Activated CD4-positive, alpha-beta T cell treated with anti-CD3 and anti-CD28 coated beads for 48 hours (primary cell): Measurements from ENCODE around the gene ITIH4.

Experiments
- DNase-seq: peaks from one replicate; pipeline ENCODE4 v3.0.0-alpha.2; 2020

Gene ITIH4

DNA sequence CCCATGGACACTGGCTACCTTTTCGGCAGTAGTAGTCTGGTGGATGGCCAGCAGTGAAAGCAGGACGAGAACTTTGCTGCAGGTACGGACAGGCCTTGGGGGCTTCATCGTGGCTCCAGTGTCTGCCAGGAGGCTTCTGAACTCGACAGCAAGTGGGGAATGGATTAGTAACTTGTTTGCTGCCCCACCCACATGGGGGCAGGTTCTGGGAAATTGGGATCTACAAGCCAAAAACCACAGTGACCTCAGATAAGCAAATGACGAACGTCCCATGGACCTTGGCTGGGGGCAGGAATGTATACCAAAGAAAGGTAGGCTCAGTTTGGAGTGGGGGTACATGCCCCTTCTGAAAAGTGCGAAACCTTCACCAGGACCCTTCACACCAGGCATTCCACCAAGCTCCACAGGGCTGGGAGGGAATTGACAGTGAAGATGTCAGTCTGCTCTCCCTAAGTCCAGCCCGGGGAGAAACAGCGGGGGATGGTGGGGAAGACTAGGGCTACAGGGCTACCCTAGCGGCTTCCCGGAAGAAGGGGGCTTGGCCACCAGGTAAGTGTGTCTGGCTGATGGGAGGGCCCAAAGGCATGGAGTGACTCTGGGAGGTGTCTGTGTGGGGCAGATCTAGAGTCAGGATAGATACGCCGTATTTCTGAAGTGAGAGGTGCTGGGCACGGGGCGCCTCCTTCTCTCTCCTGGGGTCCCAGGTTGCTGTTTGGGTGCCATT lies at the start of gene ITIH4:
TSS of gene ITIH4 (minus strand) at position 138 of the 724 bp plus-strand sequence. CDS start at position 108, 30 bp downstream.
- no peak for DNase-seq

DNA sequence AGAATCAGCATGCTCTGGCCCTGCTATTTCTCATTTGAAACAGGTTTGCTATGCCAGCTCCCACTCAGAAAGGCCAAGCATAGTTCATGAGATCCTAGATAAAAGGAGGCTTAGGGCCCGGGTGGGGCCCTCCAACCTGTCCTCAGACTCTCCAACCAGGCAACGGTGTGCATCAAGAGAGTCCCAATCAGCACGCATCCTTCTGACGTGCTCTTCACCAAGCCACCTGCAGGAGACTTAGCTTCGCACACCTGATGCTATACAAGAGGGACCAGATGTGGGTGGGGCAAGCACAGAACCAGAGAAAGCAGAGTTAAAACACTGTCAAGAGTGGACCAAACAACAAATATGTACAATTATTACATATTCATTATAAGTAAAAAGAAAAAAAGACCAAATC lies 49.6 kb upstream of the ITIH4 start:
- DNase-seq, result no peak

DNA sequence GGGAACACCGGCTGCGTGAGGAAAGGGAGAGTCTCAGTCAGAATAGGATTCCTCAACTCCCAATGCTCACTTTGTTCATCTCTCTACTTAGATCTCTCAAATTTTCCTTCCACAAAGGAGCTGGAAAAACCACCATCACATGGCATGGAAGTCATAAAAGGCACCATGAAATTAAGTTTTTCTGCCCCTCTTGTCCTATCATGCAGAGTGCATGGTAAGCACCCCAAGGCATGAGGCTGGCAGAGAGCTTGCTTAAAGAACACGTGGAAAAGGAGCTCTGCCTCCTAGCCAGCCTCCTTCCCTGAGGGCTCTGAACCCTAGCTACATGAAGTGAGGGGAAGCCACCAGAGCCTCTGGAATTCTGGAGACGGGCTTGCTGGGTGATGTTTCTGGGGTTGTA lies 49.1 kb upstream of the ITIH4 start:
- DNase-seq, result no peak

DNA sequence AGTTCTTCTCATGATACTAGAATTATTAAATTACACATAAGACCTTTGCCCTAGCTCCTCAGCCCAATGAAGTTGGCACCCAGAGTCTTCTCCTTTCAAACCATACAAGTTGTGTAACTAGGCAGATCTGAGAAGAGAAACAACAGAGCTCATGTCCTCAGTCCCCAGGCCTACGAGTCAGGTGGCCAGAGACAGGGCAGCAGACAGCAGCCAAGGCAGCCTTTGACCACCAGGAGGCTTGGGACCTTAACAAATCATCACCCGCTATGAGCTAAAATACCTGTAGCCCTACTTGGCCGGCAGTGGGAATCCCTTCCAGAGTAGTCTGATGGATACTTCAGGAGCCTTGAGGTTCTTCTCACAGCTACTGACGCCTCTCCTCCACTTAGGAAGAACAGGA lies 48.6 kb upstream of the ITIH4 start:
- no peak for DNase-seq

DNA sequence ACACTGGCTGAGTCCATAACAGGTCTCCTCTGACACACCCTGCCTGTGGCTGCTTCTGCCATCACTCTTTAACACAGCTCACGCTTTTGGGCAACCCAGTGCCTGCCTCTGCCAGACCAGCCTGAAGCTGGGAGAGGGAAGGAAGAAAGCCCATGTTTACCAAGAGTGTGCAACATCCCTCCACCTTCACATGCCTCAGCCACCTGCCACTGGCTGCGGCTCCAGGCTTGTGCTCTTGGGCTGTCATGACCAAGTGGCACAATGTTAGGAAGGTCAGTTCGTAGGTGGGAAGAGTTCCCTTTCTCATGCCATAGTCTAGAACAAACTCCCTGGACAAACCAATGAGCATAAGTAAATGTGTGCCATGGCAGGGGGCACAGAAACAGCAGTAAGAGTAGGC lies 46.6 kb upstream of the ITIH4 start:
- no peak for DNase-seq

DNA sequence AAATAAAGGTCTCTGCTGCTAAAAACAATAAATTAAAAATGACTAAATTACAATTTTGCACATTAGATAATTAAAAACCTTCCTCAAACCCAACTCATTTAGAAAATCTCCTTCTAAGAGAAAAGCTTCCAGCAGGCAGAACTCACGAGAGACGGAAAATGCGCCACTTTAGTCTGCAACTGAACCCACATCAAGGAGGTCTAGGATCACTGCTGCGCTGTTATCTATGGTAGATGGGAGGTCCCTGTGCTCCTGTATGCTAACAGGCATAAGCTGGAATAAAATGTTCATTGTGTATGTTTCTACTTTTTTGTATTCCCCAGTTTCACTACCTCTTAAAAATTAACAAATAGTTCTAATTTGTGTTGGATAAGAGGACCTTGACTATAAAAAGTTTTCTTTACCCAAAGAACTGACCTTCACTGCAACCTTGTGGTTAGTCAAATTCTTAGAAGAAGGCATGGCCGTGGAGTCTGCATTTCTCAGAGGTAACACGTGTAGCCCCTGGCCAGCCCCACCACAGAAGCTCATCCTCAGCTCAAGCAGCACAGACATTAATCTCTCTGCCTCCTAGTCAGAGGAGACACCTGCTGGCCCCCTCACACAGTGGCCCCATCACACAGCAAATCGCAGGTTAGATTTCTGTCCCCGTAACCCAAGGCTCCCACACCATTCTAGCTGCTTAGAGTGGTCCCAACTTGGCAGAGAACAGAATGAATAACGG lies 44.6 kb upstream of the ITIH4 start:
- DNase-seq, result no peak

DNA sequence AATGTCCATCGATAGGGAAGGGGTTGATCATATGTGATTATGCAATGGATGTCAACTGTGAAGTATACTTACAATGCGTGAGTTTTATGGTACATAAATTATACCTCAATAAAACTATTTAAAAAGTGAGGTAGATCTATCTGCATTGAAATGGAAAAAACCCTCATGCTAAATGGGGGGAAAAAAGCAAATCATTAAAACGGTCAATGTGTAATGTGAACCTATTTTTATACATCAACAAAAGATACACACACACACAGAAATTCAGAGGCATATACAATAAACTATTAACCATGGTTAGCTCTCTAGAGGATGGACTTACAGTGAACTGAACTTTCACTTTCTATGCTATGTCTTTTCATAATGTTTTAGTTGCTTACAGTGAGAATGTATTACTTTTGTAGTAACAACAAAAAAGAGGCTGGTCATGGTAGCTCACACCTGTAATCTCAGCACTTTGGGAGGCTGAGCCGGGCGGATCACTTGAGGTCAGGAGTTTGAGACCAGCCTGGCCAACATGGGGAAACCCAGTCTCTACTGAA lies 43.8 kb upstream of the ITIH4 start:
- no peak for DNase-seq

DNA sequence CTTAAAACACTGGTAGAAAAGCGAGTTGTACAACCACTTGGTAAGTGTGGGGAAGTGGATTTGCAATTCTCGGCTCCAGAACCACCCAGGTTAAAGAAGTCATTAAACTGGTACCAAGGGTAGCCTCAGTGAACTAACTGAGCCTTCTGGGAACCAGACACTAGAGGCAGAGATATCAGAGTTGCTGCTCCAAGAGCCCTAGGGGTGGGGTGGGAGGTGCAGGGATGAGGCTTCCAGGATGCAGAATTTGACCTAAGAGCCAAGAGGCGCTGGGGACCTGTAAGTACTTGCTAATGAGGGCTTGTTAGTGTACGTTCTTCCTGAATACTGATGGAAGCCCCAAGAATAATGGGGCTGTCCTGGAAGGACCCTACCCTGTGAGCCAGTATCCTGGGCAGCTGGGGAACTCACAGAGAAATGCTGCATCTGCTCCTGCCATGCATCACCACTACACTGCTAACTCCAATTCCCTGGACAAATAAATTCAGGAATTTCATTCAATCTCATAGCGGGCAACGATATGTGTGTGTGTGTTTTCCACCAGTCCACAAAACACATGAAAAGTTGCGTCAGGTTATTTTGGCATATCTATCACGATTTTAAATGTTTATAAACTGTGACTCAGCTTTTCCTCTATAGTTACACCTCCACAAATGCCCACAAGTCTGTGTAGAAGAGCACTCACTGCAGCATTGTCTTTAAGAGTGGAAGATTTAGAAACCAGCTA lies 43.1 kb upstream of the ITIH4 start:
- no peak for DNase-seq

DNA sequence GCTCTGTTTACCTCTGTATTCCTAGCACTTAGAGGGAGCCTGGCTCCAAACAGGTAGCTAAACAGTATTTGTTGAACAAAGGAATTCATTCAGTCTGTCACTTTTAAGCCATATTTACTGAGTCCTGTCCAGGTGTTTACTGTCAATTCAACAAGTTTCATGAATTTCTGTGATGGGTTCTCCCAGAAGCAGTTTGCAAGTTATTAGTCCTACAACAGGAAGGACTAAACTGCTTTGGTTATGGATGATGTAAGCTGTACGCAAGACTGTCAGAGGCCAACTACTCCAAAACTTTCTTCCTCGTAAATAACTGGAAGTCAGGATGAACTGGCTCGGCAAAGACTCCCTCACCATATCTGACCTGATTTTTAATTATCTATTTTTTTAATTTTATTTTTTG lies 41.8 kb upstream of the ITIH4 start:
- DNase-seq, result no peak

DNA sequence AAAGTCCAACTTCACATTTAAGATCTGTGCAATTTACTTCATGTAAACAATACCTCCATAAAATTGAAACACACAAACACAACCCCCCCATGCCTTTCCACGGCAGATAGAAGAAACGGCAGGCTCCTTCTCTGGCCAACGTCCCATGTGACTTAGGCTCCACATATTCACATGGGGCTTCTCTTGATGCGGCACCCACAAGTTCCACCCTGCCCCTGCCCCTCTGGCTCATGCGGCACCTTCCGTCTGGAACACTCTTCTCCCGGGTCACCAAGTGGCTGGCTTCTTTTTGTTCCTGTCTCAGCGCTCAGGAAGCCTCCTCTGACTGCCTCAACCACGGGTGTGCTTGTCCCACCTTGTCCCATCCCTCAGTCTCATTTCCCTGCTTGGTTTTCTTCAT lies 41.3 kb upstream of the ITIH4 start:
- DNase-seq, result no peak

DNA sequence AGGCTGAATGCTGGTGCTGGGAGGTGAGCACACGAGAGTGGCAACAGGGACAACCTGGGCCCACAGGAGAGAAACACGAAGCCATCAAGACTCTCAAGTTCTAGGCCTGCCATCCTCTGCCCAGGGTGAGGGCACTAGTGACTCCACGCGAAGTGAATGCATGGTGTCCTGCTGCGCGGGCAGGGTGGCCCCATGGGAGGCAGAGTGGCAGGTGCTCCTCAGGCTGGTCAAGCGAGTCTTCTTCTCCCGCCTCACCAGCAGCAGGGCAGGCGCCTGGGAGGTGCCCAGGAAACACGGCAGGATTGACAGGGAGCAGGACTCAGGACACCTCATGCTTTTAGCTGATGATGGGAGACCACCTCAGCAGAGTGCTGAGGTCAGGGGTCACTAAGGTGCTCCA lies 40.0 kb upstream of the ITIH4 start:
- DNase-seq, result no peak

DNA sequence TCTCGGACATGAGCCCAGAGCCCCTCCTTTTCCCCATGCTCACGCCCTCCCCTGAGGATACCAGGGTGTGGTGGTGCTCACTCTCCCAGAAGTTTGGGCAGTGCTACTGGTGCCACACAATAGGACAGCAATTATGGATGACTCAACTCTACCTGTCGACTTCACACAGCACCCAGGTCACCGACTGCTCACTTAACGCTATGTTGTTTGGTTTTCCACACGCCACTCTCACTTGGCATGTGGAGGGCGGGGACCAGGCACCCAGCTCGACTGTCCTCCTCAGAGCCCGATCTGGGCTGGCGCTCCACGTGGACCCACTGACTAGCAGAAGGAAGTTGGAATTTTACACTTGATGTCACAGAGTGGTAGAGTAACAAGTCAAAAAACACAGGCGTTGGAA lies 36.0 kb upstream of the ITIH4 start:
- no peak for DNase-seq

DNA sequence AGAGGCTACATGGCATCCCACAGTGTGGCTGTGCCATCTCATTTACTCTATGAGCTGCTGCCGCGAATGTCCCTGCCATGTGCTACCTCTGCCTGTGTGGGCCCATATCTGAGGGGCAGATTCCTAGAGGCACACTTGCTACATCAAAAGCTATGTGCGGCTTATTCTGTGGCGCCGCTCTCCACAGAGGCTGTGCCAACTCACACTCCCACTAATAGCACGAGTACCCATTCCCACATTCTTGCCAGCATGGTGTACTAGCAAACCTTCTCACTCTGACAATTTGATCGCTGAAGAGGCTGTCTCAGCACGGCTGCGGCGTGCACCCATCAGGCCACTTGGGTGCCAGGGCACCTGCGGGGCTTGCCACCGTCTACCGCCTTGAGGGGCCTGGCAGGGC lies 35.5 kb upstream of the ITIH4 start:
- no peak for DNase-seq

DNA sequence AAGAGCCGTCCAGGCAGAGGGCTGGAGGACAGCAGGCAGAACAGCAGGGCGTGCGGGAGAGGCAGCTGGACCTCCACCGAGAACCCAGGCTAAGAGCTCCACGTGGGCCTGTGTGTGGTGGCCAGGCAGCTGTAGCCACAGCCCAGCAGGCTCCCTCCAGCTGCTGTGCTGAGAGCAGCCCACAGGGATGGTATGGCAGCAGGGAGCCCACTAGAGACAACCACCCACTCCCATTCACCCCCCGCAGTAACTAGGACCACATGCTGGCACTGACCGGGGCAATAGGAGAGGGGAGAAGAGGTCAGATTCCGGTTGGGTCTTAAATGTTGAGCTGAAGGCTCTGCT lies 29.9 kb upstream of the ITIH4 start:
- no peak for DNase-seq

DNA sequence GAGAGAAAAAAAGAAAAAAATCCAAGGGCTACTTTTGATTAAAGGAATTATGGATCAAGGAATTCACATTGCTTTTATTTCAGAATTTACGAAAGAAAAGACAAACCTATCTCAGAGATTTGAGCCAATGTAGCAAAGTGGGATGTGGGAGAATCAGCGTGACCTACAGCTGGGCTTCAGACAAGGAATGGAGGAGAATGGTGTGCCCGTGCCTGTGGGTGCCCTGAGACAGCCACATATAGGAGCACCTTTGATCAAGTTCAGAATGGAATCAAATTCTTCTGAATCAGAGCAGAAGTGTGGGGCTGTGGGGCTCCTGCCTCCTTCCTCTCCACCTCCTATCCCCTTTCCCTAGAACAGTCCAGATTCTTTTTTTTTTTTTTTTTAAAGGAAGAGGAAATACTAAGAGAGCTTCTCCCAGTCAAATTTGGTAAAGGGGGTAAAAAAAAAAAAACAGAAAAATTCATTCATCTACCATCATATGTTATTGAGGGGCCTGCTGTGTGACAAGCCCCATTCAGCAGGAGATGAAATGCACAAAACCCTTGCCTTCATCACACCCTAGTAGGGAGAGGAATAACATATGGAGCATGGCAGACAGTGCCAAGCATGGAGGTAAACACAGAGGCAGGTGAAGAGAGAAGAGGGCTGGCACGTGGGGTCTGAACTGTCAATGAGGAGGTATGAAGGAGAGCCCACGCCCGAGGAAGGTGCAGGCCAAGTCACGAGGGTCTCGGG lies 29.4 kb upstream of the ITIH4 start:
- no peak for DNase-seq

DNA sequence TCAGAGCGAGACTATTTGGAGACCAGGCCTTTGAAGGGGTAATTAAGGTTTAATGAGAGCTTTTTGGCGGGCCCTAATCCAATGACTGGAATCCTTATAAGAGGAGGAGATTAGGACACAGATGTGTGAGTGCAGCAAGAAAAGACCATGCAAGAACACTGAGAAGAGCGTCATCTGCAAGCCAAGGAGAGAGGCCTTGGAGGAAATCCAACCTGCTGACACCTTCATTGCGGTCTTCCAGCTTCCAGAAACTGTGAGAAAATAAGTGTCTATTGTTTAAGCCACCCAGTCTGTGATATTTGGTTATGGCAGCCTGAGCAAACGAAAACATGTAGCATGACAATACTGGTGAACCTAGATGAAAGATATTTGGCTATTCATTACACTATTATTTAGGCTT lies 27.4 kb upstream of the ITIH4 start:
- DNase-seq, result no peak

DNA sequence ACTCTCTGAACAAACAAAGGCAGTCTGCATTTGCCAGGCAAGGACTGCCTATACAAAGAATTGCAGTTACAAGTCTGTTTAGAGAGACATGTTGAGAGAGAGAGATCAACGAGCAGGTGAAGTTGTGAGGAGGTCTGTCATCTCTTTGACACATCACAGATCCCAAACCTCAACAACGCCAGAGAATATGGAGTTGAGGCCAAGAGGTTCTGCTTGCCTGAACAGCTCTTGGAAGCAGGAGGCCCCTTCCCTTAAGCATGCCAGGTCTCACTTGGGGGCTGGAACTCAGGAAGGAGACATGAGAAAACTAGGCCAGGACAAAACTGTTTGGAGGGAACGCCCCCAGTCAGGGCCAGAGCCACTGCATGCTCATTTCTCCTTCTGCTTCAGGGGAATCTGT lies 26.7 kb upstream of the ITIH4 start:
- no peak for DNase-seq

DNA sequence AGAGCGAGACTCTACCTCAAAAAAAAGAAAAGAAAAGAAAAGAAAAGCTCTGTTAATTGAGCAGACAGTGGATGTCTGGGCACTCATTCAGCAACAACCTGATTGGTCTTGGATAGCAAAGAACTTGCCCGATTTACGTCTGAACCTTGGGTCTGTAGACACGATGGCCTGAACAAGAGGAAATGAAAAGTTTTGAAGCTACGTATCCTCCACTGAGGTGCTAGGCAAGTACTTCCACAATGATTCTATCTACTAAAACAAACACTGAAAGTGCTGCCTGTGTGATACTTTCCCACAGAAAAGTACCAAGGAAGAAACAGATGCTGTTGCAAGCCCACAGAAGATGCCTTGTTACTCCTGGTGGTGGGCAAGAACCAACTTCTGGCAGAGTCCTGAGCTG lies 26.2 kb upstream of the ITIH4 start:
- DNase-seq, result no peak

DNA sequence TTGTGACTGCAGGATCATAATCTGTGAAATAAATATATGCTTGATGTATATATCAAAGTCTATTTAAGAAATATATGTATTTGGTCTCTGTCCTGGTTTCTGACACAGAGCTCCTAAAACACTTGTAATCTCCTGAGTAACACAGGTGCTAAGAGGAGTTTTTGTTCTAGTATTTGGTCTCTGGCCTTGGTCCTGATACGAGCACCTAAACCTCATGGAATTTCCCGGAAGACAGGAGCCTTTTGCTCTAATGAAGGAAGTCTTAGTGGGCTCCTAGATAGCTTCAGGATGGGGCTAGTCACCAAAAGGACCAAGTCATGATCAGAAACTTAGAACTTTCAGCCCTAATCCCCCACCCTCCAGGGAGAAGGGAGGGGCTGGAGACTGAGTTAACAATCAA lies 23.5 kb upstream of the ITIH4 start:
- no peak for DNase-seq

DNA sequence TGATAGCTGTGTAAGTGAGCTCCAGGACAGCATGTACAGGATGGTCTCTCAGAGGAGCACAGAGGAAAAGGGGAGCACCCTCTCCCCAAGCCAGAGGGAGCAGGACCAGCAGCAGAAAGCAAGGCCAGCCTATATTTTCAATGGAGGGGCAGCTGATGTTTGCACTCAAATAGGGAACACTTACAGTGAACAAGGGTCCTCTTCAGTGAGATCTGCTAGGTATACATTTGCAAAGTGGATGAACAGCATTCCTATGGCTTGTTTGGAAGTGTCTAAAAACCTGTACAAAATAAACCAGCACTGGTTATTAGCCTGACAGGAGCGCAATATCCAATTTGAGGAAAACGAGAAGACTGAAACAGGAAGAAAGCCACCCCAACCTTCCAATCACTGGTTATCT lies 21.9 kb upstream of the ITIH4 start:
- DNase-seq, result no peak

DNA sequence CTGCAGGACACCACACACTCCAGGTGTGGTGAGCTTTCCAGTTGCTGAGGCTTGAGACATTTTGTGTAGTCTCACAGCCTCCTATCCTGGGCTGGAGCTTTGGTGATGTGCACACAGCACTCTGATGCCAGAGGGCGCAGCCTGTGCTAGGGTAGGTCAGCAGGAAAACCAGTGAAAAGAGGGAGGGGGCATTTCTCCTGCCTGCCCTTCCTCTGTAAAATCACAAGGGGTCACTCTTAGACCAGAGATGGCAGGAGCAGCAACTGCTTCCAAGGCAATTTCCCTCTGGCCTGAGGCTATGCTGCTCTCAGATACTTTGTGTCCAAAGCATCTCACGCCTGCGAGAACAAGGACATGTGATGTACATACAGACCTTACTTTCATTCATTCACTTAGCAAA lies 20.9 kb upstream of the ITIH4 start:
- DNase-seq, result peak; percentile 36

DNA sequence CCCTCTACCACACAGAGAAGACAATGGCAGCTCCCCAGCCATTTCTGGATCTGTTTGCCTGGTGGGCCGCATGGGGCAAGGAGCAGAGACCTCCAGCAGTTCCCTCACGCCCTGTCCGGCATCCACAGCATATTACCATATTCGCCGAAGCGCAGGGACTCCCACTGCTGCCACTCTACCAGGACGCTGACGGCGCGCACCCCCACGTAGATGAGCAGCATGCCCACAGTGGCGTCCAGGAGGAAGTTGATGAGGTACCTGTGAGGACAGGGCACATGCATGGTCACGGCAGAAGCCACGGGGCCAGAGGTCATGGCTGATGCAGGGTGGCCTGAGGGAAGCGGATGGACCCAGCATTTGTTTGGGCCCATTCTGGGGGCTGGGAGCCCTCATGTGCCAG lies 19.2 kb upstream of the ITIH4 start:
- no peak for DNase-seq

DNA sequence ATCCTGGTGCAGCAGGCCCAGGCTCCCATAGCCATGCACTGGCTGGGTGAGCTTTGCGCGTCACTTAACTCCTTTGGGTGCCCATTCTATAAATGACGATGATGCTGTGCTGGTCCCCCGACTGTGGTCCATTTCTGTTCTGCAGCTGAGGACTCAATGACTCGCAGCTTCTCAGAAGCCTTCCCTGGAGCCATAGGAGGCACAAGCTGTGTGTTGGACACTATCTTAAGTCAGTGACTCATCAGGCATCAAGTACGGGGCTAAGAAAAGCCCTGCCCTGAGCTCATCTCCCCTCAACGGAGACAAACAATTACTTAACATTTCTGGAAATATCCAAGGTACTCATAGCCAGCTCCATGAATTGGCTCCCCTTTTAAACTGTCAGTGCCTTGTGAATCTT lies 18.1 kb upstream of the ITIH4 start:
- DNase-seq, result no peak
